Keratinocyte (primary cell): ENCODE measurements around the gene IDE. TPM values are rescaled to one million over a fixed set of nuclear protein-coding genes. Genes with fewer than 3 reads are reported as not detected.

Source experiments
- DNase-seq: peaks from one replicate; pipeline ENCODE4 v3.0.0-alpha.2; 2011; ENCODE audit warnings: low read depth, missing footprints, low spot score
- FAIRE-seq: peaks from 2 replicates; lab custom pipeline; 2011; peaks lifted over from hg19 to GRCh38; lab: Jason Lieb, UNC
- H2AFZ ChIP-seq: 2 replicates; pipeline ENCODE4 v1.6.0; 2012; ENCODE audit warnings: low read length, control low read depth, inconsistent platforms; ENCODE audit not compliant: control insufficient read depth
- H3K27ac ChIP-seq: 2 replicates; pipeline ENCODE4 v1.5.1; 2011; ENCODE audit warnings: low read length; ENCODE audit not compliant: control insufficient read depth, insufficient read depth
- H3K27me3 ChIP-seq: 3 replicates; pipeline ENCODE4 v1.6.0; 2011; ENCODE audit warnings: low read length; ENCODE audit not compliant: control insufficient read depth, insufficient read depth; ENCODE audit errors: extremely low read depth
- H3K36me3 ChIP-seq, 2 experiments: 2 replicates in 1 of 2; 3 replicates in 1 of 2; pipeline ENCODE4 v1.5.1; 2011; ENCODE audit warnings: low read length in 2 of 2, mild to moderate bottlenecking in 1 of 2; ENCODE audit not compliant: control insufficient read depth in 2 of 2, insufficient read depth in 2 of 2; ENCODE audit errors: extremely low read depth in 1 of 2
- H3K4me1 ChIP-seq: 3 replicates; pipeline ENCODE4 v1.5.1; 2011; ENCODE audit warnings: low read length; ENCODE audit not compliant: control insufficient read depth, insufficient read depth; ENCODE audit errors: extremely low read depth
- H3K4me2 ChIP-seq: 3 replicates; pipeline ENCODE4 v1.6.0; 2011; ENCODE audit warnings: low read depth, low read length; ENCODE audit not compliant: control insufficient read depth, insufficient read depth; ENCODE audit errors: extremely low read depth
- H3K4me3 ChIP-seq, 3 experiments: fragments of 200-600 bp in 1 of 3; sonication (generic) in 1 of 3; 2 replicates in 2 of 3; 3 replicates in 1 of 3; pipeline ENCODE4 v1.5.1; 2011 to 2016; ENCODE audit warnings: low read length in 3 of 3, mild to moderate bottlenecking in 3 of 3, control low read depth in 2 of 3, inconsistent platforms in 1 of 3, low read depth in 1 of 3, mixed read lengths in 1 of 3, mixed run types in 1 of 3, moderate library complexity in 1 of 3; ENCODE audit not compliant: control insufficient read depth in 2 of 3, insufficient read depth in 2 of 3; ENCODE audit errors: extremely low read depth in 1 of 3
- H3K79me2 ChIP-seq: 2 replicates; pipeline ENCODE4 v1.6.0; 2012; ENCODE audit warnings: low read length; ENCODE audit not compliant: control insufficient read depth, insufficient read depth
- H3K9ac ChIP-seq: 3 replicates; pipeline ENCODE4 v1.6.0; 2011; ENCODE audit warnings: low read length; ENCODE audit not compliant: control insufficient read depth, insufficient read depth; ENCODE audit errors: extremely low read depth
- H3K9me1 ChIP-seq: 3 replicates; pipeline ENCODE4 v1.6.0; 2011; ENCODE audit warnings: low read length; ENCODE audit not compliant: control insufficient read depth, insufficient read depth; ENCODE audit errors: extremely low read depth
- H3K9me3 ChIP-seq: 2 replicates; pipeline ENCODE4 v1.5.1; 2012; ENCODE audit warnings: low read depth, low read length; ENCODE audit not compliant: control insufficient read depth
- H4K20me1 ChIP-seq: 3 replicates; pipeline ENCODE4 v1.6.0; 2011; ENCODE audit warnings: low read length; ENCODE audit not compliant: control insufficient read depth, insufficient read depth; ENCODE audit errors: extremely low read depth
- CTCF ChIP-seq, 3 experiments: IDR thresholded peaks in 1 of 3; conservative IDR thresholded peaks in 1 of 3; optimal IDR thresholded peaks in 1 of 3; 2 replicates in 2 of 3; 3 replicates in 1 of 3; pipeline versions ENCODE3 to v1.5.1; 2011; ENCODE audit warnings: low read length in 3 of 3, mild to moderate bottlenecking in 3 of 3, moderate library complexity in 2 of 3, control low read depth in 1 of 3, inconsistent platforms in 1 of 3; ENCODE audit not compliant: insufficient read depth in 2 of 3; ENCODE audit errors: extremely low read depth in 1 of 3
- EZH2 ChIP-seq: IDR thresholded peaks from one replicate; pipeline ENCODE4 v1.6.1; 2012; ENCODE audit warnings: inconsistent platforms, mild to moderate bottlenecking, low read length, moderate library complexity
- dilution Hi-C: fragments of 300-500 bp; cut with MboI; formaldehyde crosslinking; loops from one replicate; pipeline ENCODE4 v1.7.0; 2020; ENCODE audit warnings: low sequenced_read_pairs; ENCODE audit not compliant: extremely low pct_ligation_motif_present
- polyA plus RNA-seq, 5 experiments: library from polyadenylated mRNA; depleted of rRNA in 3 of 5; stranded (reverse) in 3 of 5; stranded (forward) in 1 of 5; unstranded in 1 of 5; fragments of >200 nt; gene quantifications; 1 replicate in 1 of 5; 2 replicates in 3 of 5; 3 replicates in 1 of 5; pipeline versions ENCODE4 v1.2.1 to v1.2.3, GENCODE V29; 2011 to 2012; ENCODE audit warnings: missing spikeins in 2 of 5, low read depth in 1 of 5, low replicate concordance in 1 of 5

Gene IDE
- polyA plus RNA-seq, 1 donor (not counting 4 experiments of a cell fraction or from before 2014, with no cell fraction given): 24.4 TPM

- TF ChIP-seq EZH2: no peak
- TF ChIP-seq CTCF (optimal IDR thresholded peaks at IDR 0.05 in 1 of 3, IDR thresholded peaks at IDR 0.05 in 1 of 3, conservative IDR thresholded peaks at IDR 0.05 in 1 of 3; ENCODE audit: extremely low read depth in 1 of 3, insufficient read depth in 2 of 3, low read length in 3 of 3): no peak
- Histone ChIP-seq H3K4me2 (peak overlapping the region; percentile 39), H4K20me1 (no peaks in the 10 kb centered on the region), H3K4me3 (no peak overlapping the region), H3K79me2 (no peaks in the 10 kb centered on the region), H3K9me3 (no peaks in the 10 kb centered on the region), H3K4me1 (peaks cover 13% of the 10 kb centered on the region), H3K27me3 (no peaks in the 10 kb centered on the region), H3K9ac (no peak overlapping the region), H3K27ac (no peak overlapping the region), H3K36me3 (no peaks in the 10 kb centered on the region), H3K9me1 (no peaks in the 10 kb centered on the region), H2AFZ (no peak overlapping the region)
- FAIRE-seq (peak; percentile 86), DNase-seq (peak; percentile 13)
- dilution Hi-C loops: no loop called here
Measured at GRCh38 chr10:92407305-92408016, 166.4 kb downstream of the IDE start.

GRCh38 chr10:92405419-92405924 lies 168.4 kb downstream of the IDE start:
- no peaks in the 10 kb centered on the region for H3K27me3 ChIP-seq
- no peak overlapping the region for H3K4me2 ChIP-seq
- DNase-seq: no peak

More at GRCh38 chr10:92405419-92405924, 168.4 kb downstream of the IDE start:
- Histone ChIP-seq H3K9me1 (no peaks in the 10 kb centered on the region), H3K9ac (no peak overlapping the region), H3K36me3 (no peaks in the 10 kb centered on the region), H4K20me1 (no peaks in the 10 kb centered on the region), H3K27ac (no peak overlapping the region), H3K4me3 (no peak overlapping the region), H2AFZ (no peak overlapping the region), H3K79me2 (no peaks in the 10 kb centered on the region), H3K4me1 (peaks cover 13% of the 10 kb centered on the region), H3K9me3 (no peaks in the 10 kb centered on the region)
- no peak for FAIRE-seq
- TF ChIP-seq CTCF (optimal IDR thresholded peaks at IDR 0.05 in 1 of 3, IDR thresholded peaks at IDR 0.05 in 1 of 3, conservative IDR thresholded peaks at IDR 0.05 in 1 of 3; ENCODE audit: extremely low read depth in 1 of 3, insufficient read depth in 2 of 3, low read length in 3 of 3) (no peak), EZH2 (no peak)
- dilution Hi-C loops: no loop called here
